Measurements from ENCODE around the gene TOMM7.

GRCh38 chr7:22863156-22863899 lies 40.7 kb upstream of the TOMM7 start:
- TF ChIP-seq POLR2A (IDR thresholded peaks at IDR 0.05) (no peak), POLR2AphosphoS5 (IDR thresholded peaks at IDR 0.05) (no peak), EP300 (IDR thresholded peaks at IDR 0.05; ENCODE audit: low read depth) (no peak)
- TF ChIP-seq, protein P1, sequence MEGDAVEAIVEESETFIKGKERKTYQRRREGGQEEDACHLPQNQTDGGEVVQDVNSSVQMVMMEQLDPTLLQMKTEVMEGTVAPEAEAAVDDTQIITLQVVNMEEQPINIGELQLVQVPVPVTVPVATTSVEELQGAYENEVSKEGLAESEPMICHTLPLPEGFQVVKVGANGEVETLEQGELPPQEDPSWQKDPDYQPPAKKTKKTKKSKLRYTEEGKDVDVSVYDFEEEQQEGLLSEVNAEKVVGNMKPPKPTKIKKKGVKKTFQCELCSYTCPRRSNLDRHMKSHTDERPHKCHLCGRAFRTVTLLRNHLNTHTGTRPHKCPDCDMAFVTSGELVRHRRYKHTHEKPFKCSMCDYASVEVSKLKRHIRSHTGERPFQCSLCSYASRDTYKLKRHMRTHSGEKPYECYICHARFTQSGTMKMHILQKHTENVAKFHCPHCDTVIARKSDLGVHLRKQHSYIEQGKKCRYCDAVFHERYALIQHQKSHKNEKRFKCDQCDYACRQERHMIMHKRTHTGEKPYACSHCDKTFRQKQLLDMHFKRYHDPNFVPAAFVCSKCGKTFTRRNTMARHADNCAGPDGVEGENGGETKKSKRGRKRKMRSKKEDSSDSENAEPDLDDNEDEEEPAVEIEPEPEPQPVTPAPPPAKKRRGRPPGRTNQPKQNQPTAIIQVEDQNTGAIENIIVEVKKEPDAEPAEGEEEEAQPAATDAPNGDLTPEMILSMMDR (IDR thresholded peaks at IDR 0.05), result no peak
